CD14-positive monocyte (primary cell): ENCODE results near the gene FAM50A. TPM values are rescaled to one million over a fixed set of nuclear protein-coding genes. Genes with fewer than 3 reads are reported as not detected.

ENCODE experiments used
- DNase-seq, 3 donors: peaks; one replicate each; pipeline ENCODE4 v3.0.0-alpha.2; 2011 to 2022
- H2AFZ ChIP-seq: 2 replicates; pipeline ENCODE4 v1.6.0; 2012; ENCODE audit warnings: mild to moderate bottlenecking, low read depth, low read length, inconsistent platforms; ENCODE audit not compliant: insufficient read depth, poor library complexity, severe bottlenecking
- H3K27ac ChIP-seq, 2 donors: 1 replicate in 1 of 2; 2 replicates in 1 of 2; pipeline ENCODE4 v1.5.1; 2012 to 2013; ENCODE audit warnings: low read length in 2 of 2, control low read depth in 1 of 2, inconsistent platforms in 1 of 2, low read depth in 1 of 2, mild to moderate bottlenecking in 1 of 2
- H3K27me3 ChIP-seq, 2 donors: one replicate each; pipeline versions ENCODE4 v1.6.0 to v1.6.1; 2011 to 2013; ENCODE audit warnings: low read length in 2 of 2; ENCODE audit not compliant: control insufficient read depth in 2 of 2, insufficient read depth in 2 of 2
- H3K36me3 ChIP-seq, 2 donors: replicated peaks in 1 of 2; 1 replicate in 1 of 2; 2 replicates in 1 of 2; pipeline versions ENCODE4 v1.5.1 to v1.6.1; 2012 to 2013; ENCODE audit warnings: low read length in 2 of 2, control low read depth in 1 of 2, inconsistent platforms in 1 of 2, mild to moderate bottlenecking in 1 of 2; ENCODE audit not compliant: insufficient read depth in 2 of 2, control insufficient read depth in 1 of 2
- H3K4me1 ChIP-seq, 2 donors: 1 replicate in 1 of 2; 2 replicates in 1 of 2; pipeline versions ENCODE4 v1.5.1 to v1.6.1; 2012 to 2013; ENCODE audit warnings: low read length in 2 of 2, control low read depth in 1 of 2, inconsistent platforms in 1 of 2, mild to moderate bottlenecking in 1 of 2, moderate library complexity in 1 of 2; ENCODE audit not compliant: insufficient read depth in 2 of 2, control insufficient read depth in 1 of 2
- H3K4me2 ChIP-seq: replicated peaks from 2 replicates; pipeline ENCODE3; 2012; ENCODE audit warnings: low read length, moderate library complexity, mild to moderate bottlenecking; ENCODE audit not compliant: poor library complexity, severe bottlenecking; ENCODE audit errors: extremely low read depth
- H3K4me3 ChIP-seq, 3 experiments: fragments of 200-600 bp in 1 of 3; sonication (generic) in 1 of 3; replicated peaks in 1 of 3; 1 replicate in 2 of 3; 2 replicates in 1 of 3; pipeline ENCODE4 v1.5.1; 2011 to 2013; ENCODE audit warnings: low read length in 3 of 3, mild to moderate bottlenecking in 3 of 3, control low read depth in 2 of 3, low read depth in 2 of 3, inconsistent platforms in 1 of 3, moderate library complexity in 1 of 3
- H3K79me2 ChIP-seq: 2 replicates; pipeline ENCODE4 v1.6.0; 2012; ENCODE audit warnings: mild to moderate bottlenecking, control low read depth, inconsistent platforms, low read length, moderate library complexity; ENCODE audit not compliant: insufficient read depth
- H3K9ac ChIP-seq: 2 replicates; pipeline ENCODE4 v1.6.0; 2017; ENCODE audit warnings: low read length, mild to moderate bottlenecking; ENCODE audit not compliant: insufficient read depth, poor library complexity, severe bottlenecking
- H3K9me3 ChIP-seq, 2 donors: replicated peaks in 1 of 2; 1 replicate in 1 of 2; 2 replicates in 1 of 2; pipeline versions ENCODE4 v1.5.1 to v1.6.1; 2012 to 2013; ENCODE audit warnings: low read length in 2 of 2, control low read depth in 1 of 2; ENCODE audit not compliant: control insufficient read depth in 1 of 2, insufficient read depth in 1 of 2
- H4K20me1 ChIP-seq: 2 replicates; pipeline ENCODE4 v1.6.0; 2012; ENCODE audit warnings: mild to moderate bottlenecking, low read length, control low read depth, moderate library complexity; ENCODE audit not compliant: insufficient read depth
- H3K27ac Mint-ChIP-seq, 7 donors: one replicate each; pipeline ENCODE4 v1.8.0; 2020; ENCODE audit warnings: mild to moderate bottlenecking in 7 of 7, mixed read lengths in 7 of 7, moderate library complexity in 6 of 7, inconsistent platforms in 2 of 7
- H3K27me3 Mint-ChIP-seq, 3 donors: one replicate each; pipeline ENCODE4 v1.8.0; 2021 to 2022; ENCODE audit warnings: low read depth in 3 of 3, mild to moderate bottlenecking in 3 of 3, mixed read lengths in 3 of 3, moderate library complexity in 3 of 3, inconsistent platforms in 1 of 3
- H3K36me3 Mint-ChIP-seq, 2 donors: one replicate each; pipeline ENCODE4 v1.8.0; 2020; ENCODE audit warnings: mixed read lengths in 2 of 2, inconsistent platforms in 1 of 2, mild to moderate bottlenecking in 1 of 2
- H3K4me1 Mint-ChIP-seq: one replicate; pipeline ENCODE4 v1.8.0; 2020; ENCODE audit warnings: mild to moderate bottlenecking, mixed read lengths
- H3K4me3 Mint-ChIP-seq, 2 donors: one replicate each; pipeline ENCODE4 v1.8.0; 2020; ENCODE audit warnings: mild to moderate bottlenecking in 2 of 2, mixed read lengths in 2 of 2, moderate library complexity in 1 of 2
- H3K9me3 Mint-ChIP-seq, 7 donors: one replicate each; pipeline ENCODE4 v1.8.0; 2020 to 2022; ENCODE audit warnings: mixed read lengths in 7 of 7, mild to moderate bottlenecking in 6 of 7, moderate library complexity in 6 of 7, inconsistent platforms in 2 of 7
- CTCF ChIP-seq: fragments of 200-600 bp; IDR thresholded peaks from one replicate; pipeline ENCODE4 v1.8.0; 2022; ENCODE audit warnings: antibody characterized with exemption, mild to moderate bottlenecking
- WGBS: methylation state at CpG from one replicate; pipeline ENCODE4 v1.1.5; 2013; ENCODE audit warnings: missing lambda C conversion rate; ENCODE audit not compliant: insufficient coverage; 5-methylcytosine and 5-hydroxymethylcytosine counted together
- intact Hi-C, 2 donors: fragments of 100-400 bp; cut with micrococcal nuclease; formaldehyde crosslinking; loops; one replicate each; pipeline versions ENCODE4 v1.15.0 to v1.15.1; 2023
- polyA plus RNA-seq, 3 donors: library from polyadenylated mRNA; depleted of rRNA in 1 of 3; unstranded in 2 of 3; stranded (reverse) in 1 of 3; fragments of 300-500 nt in 2 of 3; fragments of >200 nt in 1 of 3; fragmentation: Illumina TruSeq in 2 of 3; gene quantifications; 1 replicate in 2 of 3; 2 replicates in 1 of 3; pipeline ENCODE4 v1.2.3, GENCODE V29; 2012 to 2021

FAM50A gene
- polyA plus RNA-seq, 3 donors, result 23.9 to 88.9 (median 46.4) TPM

GRCh38 chrX:154398668-154399526 is 45.0 kb upstream of the FAM50A start:
- Histone ChIP-seq H3K9me3 (no peaks in the 10 kb centered on the region), H3K4me1 (peaks cover 20 to 28% of the 10 kb centered on the region in 2 donors)

More at GRCh38 chrX:154398668-154399526, 45.0 kb upstream of the FAM50A start:
- peak; percentile 75 for TF ChIP-seq CTCF
- peak overlapping the region; percentile 90 for H3K9ac ChIP-seq
- intact Hi-C loops, result loop anchor here in 1 of 2 donors (5.0 kb wide), 1 partner anchor 133 kb away; no protein-coding TSS in a partner anchor
- peak overlapping the region; percentile 97 to 100 for H3K27ac ChIP-seq
- peak overlapping the region; percentile 97 to 99 (median 99) for H3K27ac Mint-ChIP-seq
- no peaks in the 10 kb centered on the region for H3K27me3 ChIP-seq
- peaks cover 25 to 34% of the 10 kb centered on the region in 2 donors for H3K36me3 ChIP-seq
- peaks cover 33 to 42% of the 10 kb centered on the region in 2 donors for H3K36me3 Mint-ChIP-seq
- peaks cover 49% of the 10 kb centered on the region for H4K20me1 ChIP-seq
- peaks cover 18% of the 10 kb centered on the region for H3K79me2 ChIP-seq
- peak overlapping the region; percentile 87 for H3K4me2 ChIP-seq
- peak overlapping the region; percentile 97 for H3K4me3 Mint-ChIP-seq
- peaks cover 0 to 22% (median 4%) of the 10 kb centered on the region in 7 donors for H3K9me3 Mint-ChIP-seq
- peaks cover 15% of the 10 kb centered on the region for H3K4me1 Mint-ChIP-seq
- WGBS, result under 1% methylated on average over 25 of the region's 49 CpGs
- peak; percentile 74 to 81 (median 78) for DNase-seq
- peak overlapping the region; percentile 79 to 92 (median 81) for H3K4me3 ChIP-seq
- peaks cover 0 to 11% (median 0%) of the 10 kb centered on the region in 3 donors for H3K27me3 Mint-ChIP-seq
- no peak overlapping the region for H2AFZ ChIP-seq
